Astrocyte of the hippocampus (primary cell): Measurements from ENCODE around the gene ZNF85.
"Not testable (repeated sequence)": the region's sequence is repeated elsewhere in the genome, so short reads cannot be mapped to it uniquely, and the experiment has no call there.

Experiments
- DNase-seq: peaks from one replicate; pipeline ENCODE4 v3.0.0; 2011; ENCODE audit warnings: low read depth, low spot score

The ZNF85 gene

DNA sequence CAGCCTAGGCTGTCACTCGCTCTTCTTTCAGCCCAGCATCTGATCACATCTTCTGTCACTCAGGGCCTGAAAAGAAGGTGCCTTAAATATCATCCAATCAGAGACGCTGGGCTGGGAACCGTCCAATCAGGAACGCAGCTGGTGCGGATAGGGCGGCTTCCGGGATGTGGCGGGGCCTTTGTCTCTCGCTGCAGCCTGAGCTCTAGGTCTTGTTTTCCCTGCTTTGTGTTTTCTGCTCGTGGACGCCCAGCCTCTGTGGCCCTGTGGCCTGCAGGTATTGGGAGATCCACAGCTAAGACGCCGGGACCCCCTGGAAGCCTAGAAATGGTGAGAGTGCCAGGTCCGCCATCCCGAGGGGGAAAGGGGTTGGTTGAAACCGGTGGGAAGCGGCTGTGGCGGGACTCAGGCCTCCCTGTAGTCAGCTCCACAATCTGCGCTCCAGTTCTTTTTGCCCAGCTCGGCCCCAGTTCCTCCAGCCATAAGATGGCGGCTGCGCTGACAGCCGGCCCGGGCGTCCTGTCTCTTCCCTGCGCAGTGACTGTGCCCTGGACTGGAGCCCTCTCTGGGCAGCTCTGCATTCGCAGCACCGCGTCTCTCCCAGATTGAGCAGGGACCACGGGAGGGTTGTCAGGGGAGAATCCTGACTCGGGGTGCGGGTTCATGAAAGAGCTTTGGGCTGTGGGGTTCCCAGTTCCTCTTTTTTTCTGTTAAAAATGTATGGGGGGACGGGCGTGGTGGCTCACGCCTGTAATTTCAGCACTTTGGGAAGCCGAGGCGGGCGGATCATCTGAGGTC lies at the start of gene ZNF85:
Gene ZNF85 (plus strand): TSS at position 175 of the 795 bp plus-strand sequence. CDS start 150 bp downstream, at position 325.
- DNase-seq, result peak; percentile 96

DNA sequence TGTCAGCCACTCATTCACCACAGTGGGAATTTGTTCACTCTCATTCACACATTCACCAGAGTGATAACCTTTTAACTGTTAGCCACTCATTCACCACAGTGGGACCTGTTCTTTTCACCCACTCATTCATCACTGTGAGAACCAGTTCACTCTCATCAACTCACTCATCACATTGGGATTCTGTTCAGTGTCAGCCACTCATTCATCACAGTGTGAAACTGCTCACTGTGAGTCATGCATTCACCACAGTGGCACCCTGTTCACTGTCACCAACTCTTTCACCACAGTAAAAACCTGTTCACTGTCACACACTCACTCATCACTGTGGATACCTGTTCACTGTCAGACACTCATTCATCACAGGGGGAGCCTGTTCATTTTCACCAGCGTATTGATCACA lies 43.5 kb upstream of the ZNF85 start:
- no peak for DNase-seq

DNA sequence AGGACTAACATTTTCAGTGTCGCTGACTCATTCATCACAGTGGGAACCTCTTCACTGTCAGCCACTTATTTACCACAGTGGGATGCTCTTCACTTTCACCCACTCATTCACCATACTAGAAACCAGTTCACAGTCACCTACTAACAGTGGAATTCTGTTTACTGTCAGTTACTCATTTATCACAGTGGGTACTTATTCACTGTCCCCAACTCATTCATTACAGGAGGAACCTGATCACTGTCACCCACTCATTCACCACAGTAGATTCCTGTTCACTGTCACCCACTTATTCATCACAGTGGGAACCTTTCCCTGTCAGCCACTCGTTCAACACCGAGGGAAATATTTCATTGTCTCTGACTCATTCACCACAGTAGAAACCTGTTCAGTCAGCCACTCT lies 10.1 kb upstream of the ZNF85 start:
- DNase-seq, result no peak

DNA sequence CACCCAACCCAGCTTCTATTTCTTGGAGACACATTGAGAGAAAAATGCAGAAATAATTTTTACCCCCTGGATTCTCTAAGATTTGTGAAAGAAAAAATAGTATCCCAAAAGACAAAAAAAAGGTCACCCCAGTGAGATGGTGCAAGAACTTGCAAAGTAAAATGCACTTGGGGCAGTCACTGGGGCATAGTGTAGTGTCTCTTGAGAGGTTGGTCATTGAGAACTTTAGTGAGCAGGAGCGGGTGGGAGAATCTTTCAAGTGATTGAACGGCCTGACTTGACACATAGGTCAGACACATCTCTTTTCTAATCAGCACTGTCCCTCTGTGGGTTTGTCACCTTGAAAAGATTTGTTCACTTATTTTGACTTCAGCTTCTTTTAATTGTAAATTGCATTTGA lies 2.4 kb downstream of the ZNF85 start:
- DNase-seq, result no peak

- no peak for DNase-seq
Measured at GRCh38 chr19:20926796-20927195, 3.7 kb downstream of the ZNF85 start.

DNA sequence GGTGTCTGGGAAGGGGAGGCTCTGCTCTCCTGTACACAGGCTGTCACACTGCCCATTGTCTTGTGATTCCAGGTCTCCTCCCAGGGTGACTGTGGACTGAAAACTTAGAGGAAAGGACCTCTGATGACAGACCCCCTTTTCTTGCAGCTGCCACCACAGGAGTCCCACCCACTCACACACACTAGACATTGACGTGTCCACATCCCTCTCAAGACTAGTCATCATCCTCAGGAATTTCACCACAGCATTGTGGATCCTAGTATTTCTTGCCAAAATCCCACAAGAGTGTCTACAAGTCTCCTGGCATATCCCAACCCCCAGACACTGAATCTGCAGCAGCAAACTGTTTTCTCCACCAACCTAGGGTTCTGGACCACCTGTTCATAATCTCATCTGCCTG lies 5.3 kb downstream of the ZNF85 start:
- peak; percentile 78 for DNase-seq

DNA sequence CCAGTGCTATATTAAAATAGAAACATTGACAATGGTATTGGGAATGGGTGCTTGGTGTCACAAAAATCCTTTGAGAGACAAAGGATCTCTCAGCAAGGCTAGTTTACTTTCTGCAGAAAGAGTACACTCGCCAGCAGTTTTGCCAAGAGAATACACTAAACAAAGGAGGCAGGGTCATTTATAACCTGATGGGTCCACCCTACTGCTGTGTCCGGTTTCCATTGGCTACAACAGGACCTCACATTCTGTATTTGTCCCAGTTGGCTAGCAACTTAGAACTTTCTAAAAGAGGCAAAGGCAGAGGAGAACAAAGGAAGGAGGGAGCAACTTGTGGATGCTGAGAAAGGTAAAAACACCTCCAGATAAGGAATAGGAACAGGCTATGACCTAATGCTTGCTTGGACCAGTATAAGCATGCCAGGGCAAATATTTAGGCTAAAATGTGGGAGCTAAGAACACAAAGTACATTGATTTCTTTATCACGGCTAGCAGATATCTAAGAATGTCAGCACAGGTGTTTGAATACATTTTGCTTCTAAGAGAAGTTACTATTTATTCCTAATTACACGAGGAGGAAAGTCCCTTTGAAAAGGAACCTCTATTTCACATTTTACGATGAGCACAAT lies 13.4 kb downstream of the ZNF85 start:
- DNase-seq, result not testable (repeated sequence)

- not testable (repeated sequence) for DNase-seq
Measured at GRCh38 chr19:20952561-20953095, 29.6 kb downstream of the ZNF85 start.

DNA sequence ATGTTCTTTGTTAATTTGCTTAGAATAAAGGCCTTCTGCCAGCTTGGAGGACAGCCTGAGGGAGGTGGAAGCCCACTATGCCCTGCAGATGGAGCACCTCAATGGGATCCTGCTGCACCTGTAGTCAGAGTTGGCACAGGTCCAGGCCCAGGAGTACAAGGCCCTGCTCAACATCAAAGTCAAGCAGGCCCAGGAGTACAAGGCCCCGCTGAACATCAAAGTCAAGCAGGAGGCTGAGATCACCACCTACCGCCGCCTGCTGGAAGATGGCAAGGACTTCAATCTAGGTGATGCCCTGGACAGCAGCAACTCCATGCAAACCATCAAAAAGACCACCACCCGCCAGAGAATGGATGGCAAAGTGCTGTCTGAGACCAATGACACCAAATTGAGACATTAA lies 41.7 kb downstream of the ZNF85 start:
- no peak for DNase-seq

- no peak for DNase-seq
Measured at GRCh38 chr19:20968092-20968491, 45.0 kb downstream of the ZNF85 start.

- DNase-seq, result no peak
Measured at GRCh38 chr19:20969498-20969897, 46.4 kb downstream of the ZNF85 start.

- DNase-seq, result no peak
Measured at GRCh38 chr19:20969898-20970297, 46.8 kb downstream of the ZNF85 start.

- DNase-seq, result not testable (repeated sequence)
Measured at GRCh38 chr19:20992788-20993187, 69.7 kb downstream of the ZNF85 start.

- peak; percentile 96 for DNase-seq
Measured at GRCh38 chr19:20999731-21000352, 76.8 kb downstream of the ZNF85 start.
